ENCODE measurements around the gene CCNF. TPM values are rescaled to one million over a fixed set of nuclear protein-coding genes. Genes with fewer than 3 reads are reported as not detected.

CCNF gene
- total RNA-seq, 1 experiment from 2014 or later: 60.8 TPM

- no peaks in the 10 kb centered on the region for H3K27me3 ChIP-seq (ENCODE audit: insufficient read depth, low read length)
- POLR2A ChIA-PET: no interaction called here
- ATAC-seq (0 out of 2 replicates have a peak, but pooled peaks have one; percentile 10), DNase-seq (ENCODE audit: low read depth, low spot score) (no peak)
- no peak overlapping the region for H3K9ac ChIP-seq (ENCODE audit: low read length)
- no peak overlapping the region for H3K4me3 ChIP-seq (replicated peaks in 1 of 2; ENCODE audit: low read depth in 1 of 2, low read length in 2 of 2)
- CTCF ChIA-PET: no interaction called here
- no peaks in the 10 kb centered on the region for H3K4me1 ChIP-seq (ENCODE audit: control insufficient read depth in 1 of 2, insufficient read depth in 2 of 2, low read length in 2 of 2)
- peaks cover 17% of the 10 kb centered on the region; the same call in 1 of the 2 replicates for H3K79me2 ChIP-seq (ENCODE audit: insufficient read depth, low read length)
- no peaks in the 10 kb centered on the region for H3K9me3 ChIP-seq (ENCODE audit: control insufficient read depth in 1 of 2, insufficient read depth in 1 of 2, low read depth in 1 of 2, low read length in 2 of 2)
- TF ChIP-seq EZH2 (IDR thresholded peaks at IDR 0.05): no peak
- no peak for TF ChIP-seq POLR2A (IDR thresholded peaks at IDR 0.05; ENCODE audit: borderline replicate concordance, extremely low read depth, insufficient read depth, insufficient read length)
- no peak for TF ChIP-seq ZFX (IDR thresholded peaks at IDR 0.05)
- no peak for TF ChIP-seq RAD21 (IDR thresholded peaks at IDR 0.05; ENCODE audit: low read depth)
- no peak for TF ChIP-seq EGR1 (IDR thresholded peaks at IDR 0.05; ENCODE audit: low read depth)
- no peak for TF ChIP-seq MAX (IDR thresholded peaks at IDR 0.05)
- no peak for TF ChIP-seq CTCF (IDR thresholded peaks at IDR 0.05 in 2 of 3, conservative IDR thresholded peaks at IDR 0.05 in 1 of 3; ENCODE audit: borderline replicate concordance in 1 of 3, insufficient read depth in 1 of 3, low read depth in 2 of 3, low read length in 2 of 3)
- no peak overlapping the region for H3K4me2 ChIP-seq (ENCODE audit: low read length)
- intact Hi-C loops (cut with micrococcal nuclease): no loop called here
- no TSS peak for BruUV-seq (replicated peaks)
- H4K20me1 ChIP-seq (ENCODE audit: insufficient read depth): no peaks in the 10 kb centered on the region
- no peaks in the 10 kb centered on the region for H3K9me2 ChIP-seq (ENCODE audit: insufficient read depth)
- no peaks in the 10 kb centered on the region for H3K36me3 ChIP-seq (ENCODE audit: control insufficient read depth in 1 of 2, insufficient read depth in 2 of 2, low read length in 2 of 2)
- RAD21 ChIA-PET (ENCODE audit: low non-redundant PET in 1 of 2, low total read pairs in 2 of 2, uncharacterized antibody in 2 of 2, unreplicated experiment in 2 of 2): no interaction called here
- H2AFZ ChIP-seq (ENCODE audit: low read depth, low read length, poor library complexity, severe bottlenecking): no peak overlapping the region
- no peak overlapping the region for H3K27ac ChIP-seq (ENCODE audit: low read depth, low read length)
These were observed 53.7 kb downstream of the CCNF start for GRCh38 chr16:2482708-2483534.
